Gastrocnemius medialis (tissue), 4 donors: ENCODE results near the gene TMEM61.

ENCODE experiments used
- CTCF ChIP-seq, 5 experiments: fragments of 450-650 bp in 3 of 5; fragments of 200-600 bp in 2 of 5; sonication (generic) in 2 of 5; IDR thresholded peaks in 4 of 5; conservative IDR thresholded peaks in 1 of 5; 1 replicate in 4 of 5; 2 replicates in 1 of 5; pipeline ENCODE4 v1.5.1; 2016 to 2019; ENCODE audit warnings: antibody characterized with exemption in 5 of 5, mild to moderate bottlenecking in 3 of 5, moderate library complexity in 3 of 5
- POLR2A ChIP-seq, 2 donors: fragments of 450-650 bp; IDR thresholded peaks; one replicate each; pipeline ENCODE4 v1.6.1; 2017; ENCODE audit warnings: antibody characterized with exemption in 2 of 2, mild to moderate bottlenecking in 2 of 2, moderate library complexity in 2 of 2

GRCh38 chr1:54995013-54995760, 14.8 kb downstream of the TMEM61 start:
- no peak for TF ChIP-seq CTCF (IDR thresholded peaks at IDR 0.05 in 4 of 5, conservative IDR thresholded peaks at IDR 0.05 in 1 of 5)
- no peak for TF ChIP-seq POLR2A (IDR thresholded peaks at IDR 0.05)
